Midbrain (tissue), 1 donor: ENCODE data around the gene RABGAP1.
"Not testable (repeated sequence)": the region's sequence is repeated elsewhere in the genome, so short reads cannot be mapped to it uniquely, and the experiment has no call there.

Source experiments
- DNase-seq: peaks from one replicate; lab custom pipeline; 2025; lab: John Stamatoyannopoulos, UW

RABGAP1 gene

DNA sequence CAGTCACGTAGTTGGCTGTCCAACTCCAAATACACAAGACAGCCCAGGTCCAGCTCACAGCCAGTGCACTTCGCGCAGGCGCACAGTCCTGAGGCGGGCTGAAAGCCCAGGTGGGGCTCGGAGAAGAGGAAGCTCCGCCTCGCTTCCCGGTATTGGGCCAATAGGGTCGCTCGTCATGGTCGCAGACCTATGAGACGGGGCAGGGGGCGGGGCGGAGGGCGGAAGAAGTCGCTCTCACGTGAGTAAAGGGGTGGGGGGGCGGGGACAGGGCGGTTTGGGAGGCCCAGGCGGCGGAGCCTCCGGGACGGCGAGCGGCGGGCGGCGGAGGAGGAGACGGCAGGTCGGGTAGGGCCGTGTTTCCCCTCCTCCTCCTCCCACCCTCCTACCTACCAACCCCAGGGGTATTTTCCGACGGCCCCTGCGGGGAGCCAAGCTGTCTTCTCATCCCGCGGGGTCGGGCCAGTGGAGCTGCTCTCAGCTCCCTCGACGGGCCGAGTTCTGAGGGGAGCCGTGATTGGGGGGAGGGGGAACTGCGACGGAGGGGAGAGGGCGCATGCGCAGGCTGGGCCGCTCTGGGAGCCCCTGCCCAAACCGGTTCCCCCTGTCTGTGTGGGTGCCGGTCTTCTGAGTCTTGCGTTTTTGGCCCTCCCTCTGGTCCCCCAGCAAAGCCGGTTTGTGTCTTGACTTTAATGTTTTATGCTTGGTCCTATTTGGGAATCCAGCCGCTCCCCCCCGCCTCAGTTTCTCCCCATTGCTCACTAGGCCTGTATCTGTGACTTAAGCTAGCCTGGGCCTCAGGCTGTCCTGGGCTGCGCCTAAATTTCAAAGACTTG lies at the start of gene RABGAP1:
RABGAP1 (plus strand) TSS at position 272 of the 833 bp plus-strand sequence. CDS start 16,040 bp downstream, outside the sequence.
- peak; percentile 99 for DNase-seq

DNA sequence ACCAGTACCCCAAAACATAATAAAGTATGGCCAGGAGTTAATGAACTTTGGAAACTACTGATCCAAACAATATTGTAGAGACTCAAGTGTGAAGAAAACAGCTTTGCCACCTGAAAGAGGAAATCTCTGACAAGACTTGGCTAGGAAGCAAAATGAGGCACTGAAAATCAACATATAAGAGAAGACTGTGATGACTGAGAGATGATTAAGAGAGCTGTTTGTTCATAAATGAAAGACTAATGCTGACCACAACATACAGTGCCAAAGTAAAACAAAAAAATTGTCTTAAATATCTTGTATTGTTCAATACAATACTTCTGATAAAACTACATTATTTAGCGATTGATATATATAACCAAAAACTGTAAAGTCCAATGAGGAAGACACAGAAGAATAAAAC lies 42.9 kb upstream of the RABGAP1 start:
- no peak for DNase-seq

- no peak for DNase-seq
Measured at GRCh38 chr9:122900791-122901190, 40.0 kb upstream of the RABGAP1 start.

DNA sequence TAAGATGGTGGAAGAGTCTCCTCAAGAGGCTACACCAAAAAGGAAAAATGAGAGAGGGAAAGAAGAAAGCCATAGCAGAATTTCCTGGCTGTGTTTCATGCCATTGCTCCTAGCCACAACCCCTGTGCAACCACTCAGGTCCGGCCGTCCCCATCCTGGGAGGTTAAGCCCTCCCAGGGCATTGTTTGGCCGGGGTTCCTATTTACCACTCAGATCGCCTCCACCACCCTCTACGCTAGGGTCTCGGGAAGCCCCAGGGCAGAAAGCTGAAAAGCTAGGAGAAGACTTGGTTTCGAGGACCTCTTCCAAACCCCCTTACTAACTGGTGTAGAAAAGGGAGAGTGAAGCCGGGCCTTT lies 36.4 kb upstream of the RABGAP1 start:
- peak; percentile 9 for DNase-seq

DNA sequence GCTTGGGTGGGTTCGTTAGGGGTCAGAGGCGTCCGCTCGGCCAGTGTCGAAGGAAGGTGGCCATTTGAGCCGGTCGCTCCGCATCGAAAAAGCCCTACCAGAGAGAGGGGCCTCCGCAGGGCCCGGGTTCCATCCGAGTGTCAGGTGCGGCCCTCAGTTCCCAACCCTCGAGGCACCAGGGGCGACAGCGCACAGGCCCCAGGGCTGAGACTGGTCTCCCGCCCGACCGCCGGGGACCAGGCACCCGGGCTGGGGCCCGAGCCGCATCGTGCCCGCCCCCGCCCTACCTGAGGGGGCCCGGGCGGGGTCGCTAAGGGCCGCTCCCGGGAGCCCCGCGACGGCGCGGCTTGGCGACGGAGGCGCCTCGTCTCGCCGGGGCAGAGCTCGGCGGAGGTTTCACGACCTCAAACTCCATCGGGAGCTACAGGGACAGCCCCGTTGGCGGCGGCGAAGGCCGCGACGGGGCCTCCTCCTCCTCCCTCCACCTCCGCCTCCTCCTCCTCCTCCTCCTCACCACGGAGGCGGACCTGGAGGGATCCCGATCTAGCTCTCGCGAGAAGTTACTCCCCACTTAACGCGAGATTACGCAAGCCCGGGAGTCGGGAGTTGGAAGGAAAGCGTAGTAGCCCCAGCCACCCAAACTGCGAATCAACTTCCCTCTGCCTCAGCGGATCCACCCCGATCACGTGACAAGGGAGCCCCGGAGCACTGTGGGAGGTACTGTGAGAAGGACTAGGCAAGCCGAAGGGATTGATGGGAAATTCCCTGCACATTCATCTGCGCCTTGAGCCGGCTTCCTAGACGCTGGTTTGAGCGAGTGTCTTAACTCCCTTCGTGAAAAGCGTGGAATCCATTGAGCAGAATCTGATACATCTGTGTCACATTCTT lies 35.8 kb upstream of the RABGAP1 start, which contains the start of gene RC3H2:
RC3H2 (minus strand) TSS at position 537 of the 888 bp plus-strand sequence. CDS start 7,850 bp downstream, outside the sequence.
- DNase-seq: peak; percentile 100

DNA sequence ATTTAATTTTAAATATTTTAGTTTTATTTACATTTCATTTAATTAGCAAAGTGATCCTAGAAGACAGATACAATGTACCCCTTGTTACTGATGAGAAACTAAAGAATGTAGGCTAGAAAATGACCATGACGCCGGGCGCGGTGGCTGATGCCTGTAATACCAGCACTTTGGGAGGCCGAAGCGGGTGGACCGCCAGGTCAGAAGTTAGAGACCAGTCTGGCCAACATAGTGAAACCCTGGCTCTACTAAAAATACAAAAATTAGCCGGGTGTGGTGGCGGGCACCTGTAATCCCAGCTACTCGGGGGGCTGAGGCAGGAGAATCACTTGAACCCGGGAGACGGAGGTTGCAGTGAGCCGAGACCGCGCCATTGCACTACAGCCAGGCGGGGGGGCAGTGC lies 34.7 kb upstream of the RABGAP1 start:
- DNase-seq: not testable (repeated sequence)

- no peak for DNase-seq
Measured at GRCh38 chr9:122912671-122912963, 28.2 kb upstream of the RABGAP1 start.

DNA sequence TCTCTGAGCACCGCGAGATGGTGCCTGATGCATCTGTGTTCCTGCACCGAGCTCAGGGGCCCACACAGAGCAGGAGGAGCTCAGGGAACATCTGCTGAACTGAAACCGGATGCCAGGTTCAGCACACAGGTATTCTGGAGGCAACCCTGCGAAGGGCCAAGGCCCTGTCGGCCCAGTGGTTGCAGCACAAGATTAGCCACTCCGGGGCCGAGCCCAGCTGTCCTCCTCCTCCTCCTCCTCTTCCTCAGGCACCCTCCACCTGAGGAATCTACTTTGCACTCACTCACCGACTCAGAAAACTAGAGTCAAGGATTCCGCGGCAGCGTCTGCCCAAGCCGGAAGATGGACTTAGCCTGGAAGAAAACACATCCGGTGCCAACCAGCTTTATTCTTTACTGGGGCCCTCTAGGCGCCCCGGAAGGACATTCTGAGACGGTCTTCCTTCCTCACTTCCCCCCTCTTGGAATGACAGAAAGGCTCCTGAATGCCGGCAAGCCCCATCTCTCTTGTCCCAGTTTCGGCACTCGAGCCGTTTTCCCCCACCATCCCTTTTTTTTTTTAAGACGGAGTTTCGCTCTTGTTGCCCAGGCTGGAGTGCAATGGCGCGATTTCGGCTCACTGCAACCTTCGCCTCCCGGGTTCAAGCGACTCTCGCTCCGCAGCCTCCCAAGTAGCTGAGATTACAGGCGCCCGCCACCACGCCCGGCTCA lies 27.7 kb upstream of the RABGAP1 start, which contains the start of gene ZBTB6:
ZBTB6 (minus strand) TSS at position 360 of the 710 bp plus-strand sequence. CDS start 1,251 bp downstream, outside the sequence.
- peak; percentile 91 for DNase-seq

GRCh38 chr9:122918310-122918709 lies 22.5 kb upstream of the RABGAP1 start:
- no peak for DNase-seq

DNA sequence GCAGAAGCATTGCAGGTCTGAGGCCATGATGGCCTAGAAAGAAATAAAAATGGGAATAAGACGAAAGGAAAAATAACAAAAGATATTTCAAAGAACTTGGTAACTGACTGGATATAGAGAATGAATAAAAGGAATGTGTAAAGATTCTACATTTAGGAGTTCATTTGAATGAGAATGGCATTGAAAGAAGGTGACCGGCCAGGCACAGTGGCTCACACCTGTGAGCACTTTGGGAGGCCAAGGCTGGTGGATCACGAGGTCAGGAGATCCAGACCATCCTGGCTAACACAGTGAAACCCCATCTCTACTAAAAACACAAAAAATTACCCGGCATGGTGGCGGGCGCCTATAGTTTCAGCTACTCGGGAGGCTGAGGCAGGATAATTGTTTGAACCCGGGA lies 18.1 kb upstream of the RABGAP1 start:
- DNase-seq: no peak

- DNase-seq: no peak
Measured at GRCh38 chr9:122923947-122924346, 16.9 kb upstream of the RABGAP1 start.

DNA sequence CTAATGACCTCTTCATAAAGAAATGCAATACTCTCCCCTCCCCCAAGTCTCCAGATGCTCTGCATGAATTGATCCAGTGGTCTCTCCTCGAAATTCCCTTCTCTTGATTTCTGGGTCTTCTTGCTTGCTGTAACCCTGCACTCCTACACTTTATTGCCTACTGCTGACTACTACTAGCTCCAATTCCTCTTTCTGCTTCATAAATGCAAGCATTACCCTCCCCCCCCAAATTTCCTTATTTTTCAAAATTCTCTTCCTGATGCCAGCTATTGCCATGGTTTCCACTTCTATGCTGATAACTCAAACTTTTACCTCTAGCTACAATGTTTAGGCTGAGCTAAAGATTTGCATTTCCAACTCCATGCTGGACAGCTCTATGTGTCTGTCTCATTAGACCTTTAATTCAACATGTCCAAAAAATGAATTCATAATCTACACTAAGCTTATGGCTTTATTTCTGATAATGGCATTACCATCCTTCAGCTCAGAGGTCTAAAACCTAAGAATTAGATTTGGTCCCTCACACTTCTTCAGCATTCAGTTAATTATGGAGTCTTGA lies 10.9 kb upstream of the RABGAP1 start:
- no peak for DNase-seq

DNA sequence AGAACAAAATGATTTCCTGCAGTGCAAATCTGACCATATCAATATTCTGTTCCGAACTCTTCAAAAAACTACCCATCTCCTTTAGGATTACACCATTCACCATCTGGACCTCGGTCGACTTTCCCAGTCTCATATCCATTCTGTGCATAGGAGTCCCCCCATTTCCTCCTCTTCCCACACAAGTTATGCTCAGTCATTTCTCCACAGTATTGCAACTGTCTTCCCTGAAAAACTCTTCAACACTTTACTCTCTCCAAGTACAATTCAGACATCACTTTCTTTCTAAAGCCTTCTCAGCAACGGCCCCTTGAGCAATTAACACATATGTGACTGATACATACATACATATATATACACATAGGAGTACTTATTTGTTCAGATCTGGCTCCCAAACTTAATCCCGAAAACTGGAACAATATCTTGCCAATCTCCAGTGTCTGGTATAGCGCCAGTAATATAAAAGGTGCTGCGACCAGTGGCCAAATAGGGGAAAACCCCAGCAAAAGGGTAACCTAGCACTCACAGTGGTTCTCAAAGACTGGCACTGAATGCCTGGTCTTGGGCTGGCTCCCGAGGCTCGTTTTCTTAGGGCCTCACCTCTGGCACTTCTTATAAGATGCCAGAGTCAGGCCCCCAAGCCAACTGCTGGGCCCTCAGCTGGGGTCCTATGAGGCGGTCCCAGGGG lies 10.1 kb upstream of the RABGAP1 start:
- DNase-seq: peak; percentile 30

DNA sequence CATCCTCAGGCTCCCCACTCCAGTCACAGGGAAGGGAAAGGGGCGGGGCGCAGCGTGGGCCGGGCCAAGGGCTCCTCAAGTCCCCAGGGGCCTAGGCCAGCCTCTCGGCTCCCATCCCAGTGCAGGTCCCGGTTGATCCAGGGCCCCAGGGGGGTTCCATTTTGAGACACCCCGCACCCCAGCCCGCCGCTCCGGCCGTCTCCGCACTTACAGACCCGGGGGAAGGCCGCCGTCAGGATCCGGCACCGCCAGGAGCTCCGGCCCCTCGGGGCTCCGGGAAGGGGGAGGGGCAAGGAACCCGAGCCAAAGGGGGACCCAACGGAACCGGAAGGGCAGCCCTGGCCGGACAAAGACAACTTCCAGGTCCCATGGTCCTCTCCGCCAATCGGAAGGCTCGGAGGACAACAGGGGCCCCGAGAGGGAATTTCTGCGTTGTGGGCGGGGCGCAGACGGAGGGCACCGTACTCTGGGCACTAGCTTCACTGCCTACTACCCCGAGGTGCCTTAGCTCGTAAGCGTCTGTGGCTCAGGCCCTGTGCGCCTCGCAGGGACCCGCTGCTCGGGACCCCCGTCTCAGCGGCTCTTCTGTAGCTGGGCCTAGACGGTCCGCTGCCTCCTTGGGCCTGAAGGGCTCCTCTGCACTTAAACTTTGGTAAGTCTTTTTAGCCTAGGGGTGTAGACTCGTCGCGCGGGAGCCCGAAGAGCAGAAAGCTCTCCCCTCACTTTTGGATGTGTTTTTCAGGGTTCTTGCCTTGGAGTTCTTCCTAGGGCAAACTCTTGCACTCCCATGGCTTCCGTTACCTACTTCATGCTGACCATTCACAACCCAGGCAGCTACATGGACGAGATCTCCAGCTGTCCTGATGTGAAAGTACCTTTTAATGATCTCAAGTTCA lies 9.3 kb upstream of the RABGAP1 start, which contains the start of gene ZBTB26:
ZBTB26 (minus strand) TSS at position 287 of the 896 bp plus-strand sequence. CDS start 11,578 bp downstream, outside the sequence.
- DNase-seq: peak; percentile 95

DNA sequence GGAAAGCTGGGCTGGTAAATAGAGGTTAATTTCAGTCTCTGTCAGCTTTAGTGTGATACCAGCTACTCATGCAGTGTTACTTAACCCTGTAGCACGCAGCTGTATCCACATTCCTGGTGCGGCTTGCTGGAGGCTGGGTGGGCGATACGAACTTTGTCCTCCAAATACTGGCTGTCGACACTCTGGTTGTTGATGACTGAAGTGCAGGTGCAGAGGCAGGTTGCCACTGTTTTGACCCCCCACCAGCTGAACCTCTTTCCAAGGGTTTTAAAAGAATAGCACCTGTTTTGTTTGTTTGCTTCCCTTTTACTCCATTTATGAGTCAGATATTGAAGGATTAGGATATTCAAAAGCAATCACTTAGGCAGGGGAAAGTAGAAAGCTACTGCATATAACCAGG lies 4.4 kb upstream of the RABGAP1 start:
- no peak for DNase-seq

DNA sequence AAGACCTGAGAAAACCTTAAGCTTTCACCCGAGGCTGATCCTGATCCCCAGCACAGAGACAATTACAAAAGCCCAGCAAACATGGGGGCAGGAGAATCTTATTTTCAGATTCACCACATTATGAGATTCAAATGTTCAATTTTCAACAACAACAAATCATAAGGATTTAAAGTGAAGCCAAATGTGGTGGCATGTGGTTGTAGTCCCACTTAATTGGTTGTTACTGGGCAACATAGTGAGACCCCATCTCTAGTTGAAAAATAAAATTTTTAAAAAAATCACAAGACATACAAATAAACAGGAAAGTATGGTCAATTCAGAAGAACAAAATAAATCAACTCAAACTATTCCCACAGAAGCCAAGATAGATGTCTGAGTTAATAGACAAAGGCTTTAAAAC lies 3.9 kb upstream of the RABGAP1 start:
- DNase-seq: no peak

- DNase-seq: no peak
Measured at GRCh38 chr9:122939601-122940000, 1.2 kb upstream of the RABGAP1 start.

DNA sequence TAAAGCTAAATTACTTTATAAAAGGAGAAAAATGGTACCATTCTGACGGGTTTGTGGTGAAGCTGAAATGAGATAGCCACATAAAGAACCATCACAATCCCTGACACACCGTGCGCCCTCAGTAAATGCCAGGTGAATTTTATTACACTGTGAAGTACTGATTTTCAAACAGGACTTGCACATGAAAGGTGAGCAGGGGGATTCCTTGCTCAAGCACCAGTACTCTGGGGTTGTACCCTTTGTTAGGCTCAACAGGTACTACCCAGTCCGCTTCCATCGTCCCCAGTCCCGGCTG lies 419 bp upstream of the RABGAP1 start:
- DNase-seq: no peak

- no peak for DNase-seq
Measured at GRCh38 chr9:122941582-122942234, 888 bp downstream of the RABGAP1 start.
